Measurements from ENCODE around the gene CSH2.
"Not testable (repeated sequence)": the region's sequence is repeated elsewhere in the genome, so short reads cannot be mapped to it uniquely, and the experiment has no call there.

The CSH2 gene

GRCh38 chr17:63873577-63873976, at the start of gene CSH2:
Gene CSH2 (minus strand): TSS chr17:63873677. CDS start chr17:63873614, 63 bp downstream.
- not testable (repeated sequence) for DNase-seq (ENCODE audit: low spot score)

GRCh38 chr17:63922402-63922801, 48.9 kb upstream of the CSH2 start:
- DNase-seq (ENCODE audit: low spot score), result not testable (repeated sequence)

DNA sequence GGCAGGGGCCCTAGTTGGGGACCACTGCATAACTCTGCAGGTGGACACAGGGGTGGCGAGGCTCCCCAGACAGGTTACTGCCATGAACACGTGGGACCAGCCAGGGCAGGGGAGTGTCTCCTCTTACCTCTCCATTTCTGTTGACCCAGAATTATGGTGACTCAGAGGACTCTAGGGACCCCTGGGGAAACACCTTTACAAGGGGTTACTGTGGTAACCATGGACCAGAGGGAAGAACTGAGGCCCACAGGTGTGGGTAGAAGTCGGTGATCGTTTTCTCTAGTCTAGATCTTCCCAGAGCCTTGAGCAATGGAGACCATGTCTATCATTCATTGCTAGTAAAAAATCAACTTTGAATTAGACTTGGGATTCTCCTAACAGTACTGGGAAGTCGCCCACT, 47.3 kb upstream of the CSH2 start:
- DNase-seq (ENCODE audit: low spot score), result not testable (repeated sequence)

DNA sequence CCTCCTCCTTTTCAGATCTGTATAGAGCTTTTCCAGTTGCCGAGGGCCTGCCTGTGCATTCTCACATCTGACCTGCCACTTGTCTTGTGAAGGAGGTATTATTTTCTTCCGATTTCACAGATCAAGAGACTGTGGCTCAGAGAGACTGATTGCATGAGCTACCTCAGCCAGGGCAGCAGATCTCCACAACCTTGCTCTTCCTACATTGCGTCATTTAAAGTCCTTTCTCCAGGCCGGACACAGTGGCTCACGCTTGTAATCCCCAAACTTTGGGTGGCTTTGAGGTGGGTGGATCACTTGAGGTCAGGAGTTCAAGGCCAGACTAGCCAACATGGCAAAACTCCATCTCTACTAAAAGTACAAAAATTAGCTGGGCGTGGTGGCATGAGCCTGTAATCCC, 46.6 kb upstream of the CSH2 start:
- DNase-seq (ENCODE audit: low spot score), result not testable (repeated sequence)

- DNase-seq (ENCODE audit: low spot score), result peak; percentile 73
Measured at GRCh38 chr17:63919311-63919723, 45.8 kb upstream of the CSH2 start.

- DNase-seq (ENCODE audit: low spot score), result not testable (repeated sequence)
Measured at GRCh38 chr17:63918789-63919305, 45.4 kb upstream of the CSH2 start, which contains the start of gene GH1. Gene GH1 (minus strand): TSS chr17:63918839. CDS start chr17:63918776, 63 bp downstream.

DNA sequence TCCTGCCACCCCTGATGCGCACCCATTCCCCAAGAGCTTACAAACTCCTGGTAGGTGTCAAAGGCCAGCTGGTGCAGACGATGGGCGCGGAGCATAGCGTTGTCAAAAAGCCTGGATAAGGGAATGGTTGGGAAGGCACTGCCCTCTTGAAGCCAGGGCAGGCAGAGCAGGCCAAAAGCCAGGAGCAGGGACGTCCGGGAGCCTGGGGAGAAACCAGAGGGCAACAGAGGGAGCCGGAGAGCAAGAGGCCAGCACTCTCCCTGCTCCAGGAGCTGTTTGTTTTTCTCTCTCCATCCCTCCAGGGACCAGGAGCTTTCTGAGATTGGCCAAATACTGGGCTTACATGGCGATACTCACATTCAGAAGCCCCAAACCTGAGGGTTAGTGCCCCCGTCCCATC, 44.8 kb upstream of the CSH2 start:
- DNase-seq (ENCODE audit: low spot score), result no peak

- no peak for DNase-seq (ENCODE audit: low spot score)
Measured at GRCh38 chr17:63917646-63918045, 44.2 kb upstream of the CSH2 start.

DNA sequence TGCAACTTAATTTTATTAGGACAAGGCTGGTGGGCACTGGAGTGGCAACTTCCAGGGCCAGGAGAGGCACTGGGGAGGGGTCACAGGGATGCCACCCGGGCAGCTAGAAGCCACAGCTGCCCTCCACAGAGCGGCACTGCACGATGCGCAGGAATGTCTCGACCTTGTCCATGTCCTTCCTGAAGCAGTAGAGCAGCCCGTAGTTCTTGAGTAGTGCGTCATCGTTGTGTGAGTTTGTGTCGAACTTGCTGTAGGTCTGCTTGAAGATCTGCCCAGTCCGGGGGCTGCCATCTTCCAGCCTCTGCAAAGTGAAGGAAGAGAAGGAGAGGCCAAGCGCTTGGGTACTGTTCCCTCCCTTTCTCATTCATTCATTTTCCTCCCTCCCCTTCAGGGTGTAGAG, 43.7 kb upstream of the CSH2 start:
- DNase-seq (ENCODE audit: low spot score), result not testable (repeated sequence)

DNA sequence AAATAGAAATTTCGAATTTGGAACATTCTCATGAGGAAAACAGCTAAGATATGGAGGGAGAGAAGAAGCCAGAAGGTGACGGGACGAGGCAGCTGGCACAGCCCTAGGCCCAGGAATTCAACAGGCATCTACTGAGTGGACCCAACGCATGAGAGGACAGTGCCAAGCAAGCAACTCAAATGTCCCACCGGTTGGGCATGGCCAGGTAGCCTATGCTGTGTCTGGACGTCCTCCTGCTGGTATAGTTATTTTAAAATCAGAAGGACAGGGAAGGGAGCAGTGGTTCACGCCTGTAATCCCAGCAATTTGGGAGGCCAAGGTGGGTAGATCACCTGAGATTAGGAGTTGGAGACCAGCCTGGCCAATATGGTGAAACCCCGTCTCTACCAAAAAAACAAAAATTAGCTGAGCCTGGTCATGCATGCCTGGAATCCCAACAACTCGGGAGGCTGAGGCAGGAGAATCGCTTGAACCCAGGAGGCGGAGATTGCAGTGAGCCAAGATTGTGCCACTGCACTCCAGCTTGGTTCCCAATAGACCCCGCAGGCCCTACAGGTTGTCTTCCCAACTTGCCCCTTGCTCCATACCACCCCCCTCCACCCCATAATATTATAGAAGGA, 43.2 kb upstream of the CSH2 start:
- DNase-seq (ENCODE audit: low spot score), result no peak

GRCh38 chr17:63915753-63916152, 42.3 kb upstream of the CSH2 start:
- DNase-seq (ENCODE audit: low spot score), result not testable (repeated sequence)

- DNase-seq (ENCODE audit: low spot score), result no peak
Measured at GRCh38 chr17:63914471-63914870, 41.0 kb upstream of the CSH2 start.

DNA sequence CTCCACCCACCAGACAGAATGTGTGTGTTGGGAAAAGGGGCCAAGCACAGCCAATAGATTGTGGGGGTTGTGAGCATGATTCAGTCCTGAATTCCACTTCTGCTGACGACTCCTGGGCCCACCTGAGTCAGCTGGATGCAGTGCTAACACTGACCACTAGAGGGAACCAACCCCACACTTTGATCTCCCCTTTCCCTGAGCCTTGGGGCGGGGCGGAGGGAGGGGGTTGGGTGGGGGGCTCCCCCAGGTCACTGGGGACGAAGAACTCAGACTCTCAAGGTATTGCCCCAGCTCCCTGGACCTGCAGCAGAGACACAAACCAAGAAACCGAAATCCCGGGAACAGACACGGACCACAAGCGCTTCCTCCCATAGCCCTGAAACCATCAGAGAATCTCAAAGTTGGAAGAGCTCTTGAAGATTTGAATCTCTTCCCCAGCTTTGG, 38.2 kb upstream of the CSH2 start:
- peak; percentile 53 for DNase-seq (ENCODE audit: low spot score)

- DNase-seq (ENCODE audit: low spot score), result no peak
Measured at GRCh38 chr17:63911041-63911635, 37.7 kb upstream of the CSH2 start, which contains the start of gene CSHL1. Gene CSHL1 (minus strand): TSS chr17:63911258. CDS start chr17:63911196, 62 bp downstream.

DNA sequence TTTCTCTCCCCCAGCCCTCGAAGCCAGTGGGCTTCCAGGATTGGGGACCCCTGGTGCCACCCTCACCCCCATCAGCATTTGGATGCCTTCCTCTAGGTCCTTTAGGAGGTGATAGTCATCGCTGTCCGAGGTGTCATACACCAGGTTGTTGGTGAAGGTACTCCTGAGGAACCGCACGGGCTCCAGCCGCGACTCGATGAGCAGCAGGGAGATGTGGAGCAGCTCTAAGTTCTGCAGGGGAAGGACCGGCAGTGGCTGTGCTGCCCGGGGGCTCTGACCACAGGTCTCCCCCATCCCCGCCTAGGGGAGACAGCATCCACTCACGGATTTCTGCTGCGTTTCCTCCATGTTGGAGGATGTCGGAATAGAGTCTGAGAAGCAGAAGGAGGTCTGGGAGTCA, 36.6 kb upstream of the CSH2 start:
- no peak for DNase-seq (ENCODE audit: low spot score)

GRCh38 chr17:63909586-63909985, 36.1 kb upstream of the CSH2 start:
- DNase-seq (ENCODE audit: low spot score), result not testable (repeated sequence)

GRCh38 chr17:63907161-63907778, 33.8 kb upstream of the CSH2 start:
- DNase-seq (ENCODE audit: low spot score), result not testable (repeated sequence)

- not testable (repeated sequence) for DNase-seq (ENCODE audit: low spot score)
Measured at GRCh38 chr17:63904796-63905195, 31.3 kb upstream of the CSH2 start.

- not testable (repeated sequence) for DNase-seq (ENCODE audit: low spot score)
Measured at GRCh38 chr17:63903787-63904201, 30.3 kb upstream of the CSH2 start.

GRCh38 chr17:63901971-63902370, 28.5 kb upstream of the CSH2 start:
- DNase-seq (ENCODE audit: low spot score), result not testable (repeated sequence)

GRCh38 chr17:63898899-63899798, 25.7 kb upstream of the CSH2 start:
- DNase-seq (ENCODE audit: low spot score), result not testable (repeated sequence)
